Endodermal cell (in vitro differentiated cells): ENCODE data around the gene OVCA2. TPM values are rescaled to one million over a fixed set of nuclear protein-coding genes. Genes with fewer than 3 reads are reported as not detected.

Source experiments
- DNase-seq: peaks from one replicate; pipeline ENCODE4 v3.0.0-alpha.2; 2017
- H3K27ac ChIP-seq: 2 replicates; pipeline ENCODE4 v1.5.1; 2013; ENCODE audit warnings: mild to moderate bottlenecking, low read depth, low read length, moderate library complexity
- H3K27me3 ChIP-seq: 2 replicates; pipeline ENCODE4 v1.6.1; 2013; ENCODE audit warnings: mild to moderate bottlenecking, low read length, moderate library complexity; ENCODE audit not compliant: insufficient read depth, control insufficient read depth, poor library complexity, severe bottlenecking
- H3K36me3 ChIP-seq: 2 replicates; pipeline ENCODE4 v1.7.0; 2013; ENCODE audit warnings: mild to moderate bottlenecking, low read length, moderate library complexity; ENCODE audit not compliant: control insufficient read depth, insufficient read depth
- H3K4me1 ChIP-seq: one replicate; pipeline ENCODE4 v1.7.0; 2013; ENCODE audit warnings: low read length; ENCODE audit not compliant: control insufficient read depth, insufficient read depth
- H3K4me3 ChIP-seq: 2 replicates; pipeline ENCODE4 v1.5.1; 2013; ENCODE audit warnings: mild to moderate bottlenecking, low read length, moderate library complexity
- H3K9ac ChIP-seq: 2 replicates; pipeline ENCODE4 v1.6.1; 2013; ENCODE audit warnings: mild to moderate bottlenecking, low read length, moderate library complexity; ENCODE audit not compliant: poor library complexity, severe bottlenecking; ENCODE audit errors: extremely low read depth
- H3K9me3 ChIP-seq: 2 replicates; pipeline ENCODE4 v1.6.1; 2013; ENCODE audit warnings: mild to moderate bottlenecking, low read length, moderate library complexity; ENCODE audit not compliant: control insufficient read depth
- H3K27ac Mint-ChIP-seq: 2 replicates; pipeline ENCODE4 v1.8.0; 2020; ENCODE audit warnings: mixed read lengths
- H3K27me3 Mint-ChIP-seq: 2 replicates; pipeline ENCODE4 v1.8.0; 2021; ENCODE audit warnings: mild to moderate bottlenecking, mixed read lengths; ENCODE audit not compliant: insufficient read depth
- H3K36me3 Mint-ChIP-seq: 2 replicates; pipeline ENCODE4 v1.8.0; 2020; ENCODE audit warnings: low read depth, mixed read lengths
- H3K4me1 Mint-ChIP-seq: 2 replicates; pipeline ENCODE4 v1.8.0; 2020; ENCODE audit warnings: mixed read lengths
- H3K4me3 Mint-ChIP-seq: 2 replicates; pipeline ENCODE4 v1.8.0; 2020; ENCODE audit warnings: mild to moderate bottlenecking, moderate library complexity, mixed read lengths
- H3K9me3 Mint-ChIP-seq: 2 replicates; pipeline ENCODE4 v1.8.0; 2020; ENCODE audit warnings: mild to moderate bottlenecking, mixed read lengths
- WGBS, 2 experiments: methylation state at CpG; one replicate each; pipeline versions ENCODE4 v1.1.5 to v1.1.7; 2013; ENCODE audit warnings: missing lambda C conversion rate in 2 of 2, mixed read lengths in 1 of 2; ENCODE audit not compliant: insufficient coverage in 1 of 2, insufficient read length in 1 of 2; 5-methylcytosine and 5-hydroxymethylcytosine counted together
- total RNA-seq, 2 donors: library from RNA; stranded (reverse); fragmentation: NEBNext Ultra II Directional in 1 of 2; extraction: Animal tissue kit (Norgen Biotek cat#: 25700) in 1 of 2; gene quantifications; 2 replicates in 1 of 2; 3 replicates in 1 of 2; pipeline ENCODE4 v1.2.1, GENCODE V29; 2021
- TF ChIP-seq, protein P1 (sequence below): fragments of 200-600 bp; sonication (generic); conservative IDR thresholded peaks from 2 replicates; pipeline ENCODE4 v1.5.0; 2021; ENCODE audit warnings: antibody characterized with exemption, mild to moderate bottlenecking

The OVCA2 gene
- total RNA-seq, 2 donors from 2014 or later, result 19.8 to 27.5 TPM

DNA sequence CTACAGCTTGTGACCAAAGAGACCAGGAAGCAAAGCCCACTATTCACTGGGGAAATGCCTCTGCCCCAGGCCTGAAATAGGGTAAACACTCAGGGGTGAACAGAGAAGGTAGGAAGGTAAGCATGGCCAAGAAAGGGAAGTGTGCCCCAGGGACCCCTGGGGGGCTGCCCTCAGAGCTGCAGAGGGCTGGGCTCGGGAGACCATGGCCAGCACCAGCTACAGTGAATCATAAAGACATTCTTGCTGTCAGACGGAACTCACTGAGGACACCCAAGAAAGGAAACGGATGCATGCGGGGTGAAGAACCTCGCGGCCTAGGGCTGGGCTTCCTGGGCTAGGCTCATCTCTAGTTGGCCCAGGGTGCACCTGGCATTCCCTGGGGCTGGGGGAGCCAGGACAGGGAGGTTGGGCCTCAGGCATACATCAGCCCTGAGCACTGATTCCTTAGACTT lies 22.7 kb downstream of the OVCA2 start:
- Histone ChIP-seq H3K27ac (no peak overlapping the region), H3K4me3 (no peak overlapping the region), H3K4me1 (peaks cover 10% of the 10 kb centered on the region), H3K9me3 (no peaks in the 10 kb centered on the region), H3K27me3 (peaks cover 19% of the 10 kb centered on the region), H3K9ac (no peak overlapping the region), H3K36me3 (peaks cover 90% of the 10 kb centered on the region)
- Mint-ChIP-seq H3K4me1 (peaks cover 27% of the 10 kb centered on the region), H3K27me3 (peaks cover 24% of the 10 kb centered on the region), H3K36me3 (peaks cover 62% of the 10 kb centered on the region), H3K4me3 (no peak overlapping the region), H3K9me3 (no peaks in the 10 kb centered on the region), H3K27ac (peak overlapping the region; percentile 45)
- TF ChIP-seq, protein P1, sequence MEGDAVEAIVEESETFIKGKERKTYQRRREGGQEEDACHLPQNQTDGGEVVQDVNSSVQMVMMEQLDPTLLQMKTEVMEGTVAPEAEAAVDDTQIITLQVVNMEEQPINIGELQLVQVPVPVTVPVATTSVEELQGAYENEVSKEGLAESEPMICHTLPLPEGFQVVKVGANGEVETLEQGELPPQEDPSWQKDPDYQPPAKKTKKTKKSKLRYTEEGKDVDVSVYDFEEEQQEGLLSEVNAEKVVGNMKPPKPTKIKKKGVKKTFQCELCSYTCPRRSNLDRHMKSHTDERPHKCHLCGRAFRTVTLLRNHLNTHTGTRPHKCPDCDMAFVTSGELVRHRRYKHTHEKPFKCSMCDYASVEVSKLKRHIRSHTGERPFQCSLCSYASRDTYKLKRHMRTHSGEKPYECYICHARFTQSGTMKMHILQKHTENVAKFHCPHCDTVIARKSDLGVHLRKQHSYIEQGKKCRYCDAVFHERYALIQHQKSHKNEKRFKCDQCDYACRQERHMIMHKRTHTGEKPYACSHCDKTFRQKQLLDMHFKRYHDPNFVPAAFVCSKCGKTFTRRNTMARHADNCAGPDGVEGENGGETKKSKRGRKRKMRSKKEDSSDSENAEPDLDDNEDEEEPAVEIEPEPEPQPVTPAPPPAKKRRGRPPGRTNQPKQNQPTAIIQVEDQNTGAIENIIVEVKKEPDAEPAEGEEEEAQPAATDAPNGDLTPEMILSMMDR, result no peak
- 90 to 94% methylated on average over 6 of the region's 6 CpGs for WGBS, 2 experiments
- no peak for DNase-seq

DNA sequence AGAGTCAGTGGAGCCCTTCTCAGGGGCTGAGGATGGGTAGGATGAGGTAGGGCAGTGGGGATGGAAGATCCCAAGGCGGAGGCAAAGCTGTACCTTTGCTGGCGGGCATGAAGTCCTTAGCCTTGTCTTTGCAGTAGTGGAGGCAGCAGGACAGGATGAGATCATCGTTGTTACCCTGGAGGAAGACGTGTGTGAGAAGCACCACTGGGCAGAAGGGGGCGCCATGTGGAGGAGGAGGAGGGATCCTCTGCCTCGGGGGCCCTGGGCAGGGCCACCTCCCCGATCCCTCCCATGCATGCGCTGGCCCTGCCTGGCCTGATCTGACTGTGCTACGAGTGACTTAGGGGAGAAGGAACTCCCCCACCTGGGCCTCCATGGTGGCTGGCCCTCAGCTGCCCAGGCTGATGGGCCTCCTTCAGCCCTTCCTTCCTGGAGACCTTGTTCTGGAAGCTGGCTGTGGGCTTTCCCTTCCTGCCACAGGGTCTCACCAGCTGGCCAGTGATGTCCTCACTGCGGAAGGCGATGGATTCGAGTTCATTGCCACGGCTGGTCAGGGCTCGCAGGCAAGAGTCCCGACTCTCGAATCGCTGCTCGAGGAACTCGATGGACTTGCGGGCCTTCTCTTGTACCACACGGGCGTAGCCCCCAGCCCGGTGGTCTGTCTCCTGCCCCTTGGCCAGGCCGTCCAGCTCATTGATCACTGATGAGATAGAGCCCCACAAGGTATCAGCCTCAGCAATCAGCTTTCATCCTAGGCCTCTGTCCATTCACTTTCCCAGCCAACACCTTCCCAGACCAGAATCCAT lies 23.4 kb downstream of the OVCA2 start:
- Mint-ChIP-seq H3K36me3 (peaks cover 67% of the 10 kb centered on the region), H3K9me3 (no peaks in the 10 kb centered on the region), H3K27me3 (peaks cover 17% of the 10 kb centered on the region), H3K4me1 (peaks cover 26% of the 10 kb centered on the region), H3K4me3 (no peak overlapping the region), H3K27ac (peak overlapping the region; percentile 45)
- WGBS, 2 experiments, result 92 to 94% methylated on average over 15 to 24 of the region's 24 CpGs
- DNase-seq, result peak; percentile 97
- Histone ChIP-seq H3K27me3 (peaks cover 13% of the 10 kb centered on the region), H3K27ac (no peak overlapping the region), H3K9me3 (no peaks in the 10 kb centered on the region), H3K36me3 (peaks cover 95% of the 10 kb centered on the region), H3K9ac (no peak overlapping the region), H3K4me3 (no peak overlapping the region), H3K4me1 (peaks cover 10% of the 10 kb centered on the region)
- TF ChIP-seq, protein P1, result peak; percentile 82

DNA sequence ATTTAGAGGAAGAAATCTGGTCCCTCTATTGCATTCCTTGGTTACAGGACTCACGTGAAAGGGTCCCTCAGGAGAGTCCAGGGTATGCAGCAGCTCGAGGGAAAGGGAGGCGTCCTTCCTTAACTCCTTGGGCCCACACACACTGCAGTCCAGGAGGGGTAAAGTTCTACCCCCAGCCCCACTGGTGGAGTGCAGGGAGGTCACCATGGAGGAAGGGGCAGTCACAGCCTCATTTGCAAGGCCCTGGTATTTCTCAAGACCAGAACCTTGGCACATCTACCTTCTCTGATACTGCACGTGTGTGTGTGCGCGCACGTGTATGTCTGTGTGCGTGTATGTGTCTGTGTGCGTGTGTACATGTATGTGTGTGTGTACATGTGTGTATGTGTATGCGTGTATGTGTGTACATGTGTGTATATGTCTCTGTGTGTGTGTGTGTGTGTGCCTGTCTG lies 24.2 kb downstream of the OVCA2 start:
- H3K27me3 ChIP-seq, result peaks cover 5% of the 10 kb centered on the region
- 92% methylated on average over 10 of the region's 10 CpGs; no CpG with 5 or more reads in 1 of the 2 experiments for WGBS, 2 experiments
- peaks cover 10% of the 10 kb centered on the region for H3K4me1 ChIP-seq
- H3K4me3 ChIP-seq, result no peak overlapping the region
- H3K9ac ChIP-seq, result no peak overlapping the region
- Mint-ChIP-seq H3K9me3 (no peaks in the 10 kb centered on the region), H3K4me3 (no peak overlapping the region), H3K27me3 (peaks cover 9% of the 10 kb centered on the region), H3K36me3 (peaks cover 65% of the 10 kb centered on the region), H3K4me1 (peaks cover 26% of the 10 kb centered on the region), H3K27ac (no peak overlapping the region)
- no peaks in the 10 kb centered on the region for H3K9me3 ChIP-seq
- DNase-seq, result no peak
- TF ChIP-seq, protein P1, result no peak
- H3K27ac ChIP-seq, result no peak overlapping the region
- H3K36me3 ChIP-seq, result peaks cover 92% of the 10 kb centered on the region
